Fibroblast of lung (primary cell): ENCODE measurements around the gene CDK9.

Experiments
- CTCF ChIP-seq, 2 donors: IDR thresholded peaks in 1 of 2; conservative IDR thresholded peaks in 1 of 2; 1 replicate in 1 of 2; 2 replicates in 1 of 2; pipeline ENCODE4 v1.5.1; 2011 to 2012; ENCODE audit warnings: low read length in 2 of 2, control low read depth in 1 of 2, inconsistent platforms in 1 of 2, low read depth in 1 of 2, mild to moderate bottlenecking in 1 of 2
- EZH2 ChIP-seq: IDR thresholded peaks from 2 replicates; pipeline ENCODE4 v1.5.1; 2012; ENCODE audit warnings: low read length, control low read depth, mild to moderate bottlenecking; ENCODE audit errors: missing control alignments

- TF ChIP-seq EZH2 (no peak), CTCF (conservative IDR thresholded peaks at IDR 0.05 in 1 of 2, IDR thresholded peaks at IDR 0.05 in 1 of 2; ENCODE audit: low read depth in 1 of 2, low read length in 2 of 2) (no peak)
Measured at GRCh38 chr9:127783111-127784008, 2.5 kb upstream of the CDK9 start.
